Stimulated activated CD4-positive, alpha-beta T cell treated with anti-CD3 and anti-CD28 coated beads, Interleukin-2, amount 100 ng/mL, for 48 hours (primary cell): ENCODE results near the gene ASXL3.

Source experiments
- DNase-seq, 2 donors: peaks; one replicate each; pipeline ENCODE4 v3.0.0-alpha.2; 2020

The ASXL3 gene

DNA sequence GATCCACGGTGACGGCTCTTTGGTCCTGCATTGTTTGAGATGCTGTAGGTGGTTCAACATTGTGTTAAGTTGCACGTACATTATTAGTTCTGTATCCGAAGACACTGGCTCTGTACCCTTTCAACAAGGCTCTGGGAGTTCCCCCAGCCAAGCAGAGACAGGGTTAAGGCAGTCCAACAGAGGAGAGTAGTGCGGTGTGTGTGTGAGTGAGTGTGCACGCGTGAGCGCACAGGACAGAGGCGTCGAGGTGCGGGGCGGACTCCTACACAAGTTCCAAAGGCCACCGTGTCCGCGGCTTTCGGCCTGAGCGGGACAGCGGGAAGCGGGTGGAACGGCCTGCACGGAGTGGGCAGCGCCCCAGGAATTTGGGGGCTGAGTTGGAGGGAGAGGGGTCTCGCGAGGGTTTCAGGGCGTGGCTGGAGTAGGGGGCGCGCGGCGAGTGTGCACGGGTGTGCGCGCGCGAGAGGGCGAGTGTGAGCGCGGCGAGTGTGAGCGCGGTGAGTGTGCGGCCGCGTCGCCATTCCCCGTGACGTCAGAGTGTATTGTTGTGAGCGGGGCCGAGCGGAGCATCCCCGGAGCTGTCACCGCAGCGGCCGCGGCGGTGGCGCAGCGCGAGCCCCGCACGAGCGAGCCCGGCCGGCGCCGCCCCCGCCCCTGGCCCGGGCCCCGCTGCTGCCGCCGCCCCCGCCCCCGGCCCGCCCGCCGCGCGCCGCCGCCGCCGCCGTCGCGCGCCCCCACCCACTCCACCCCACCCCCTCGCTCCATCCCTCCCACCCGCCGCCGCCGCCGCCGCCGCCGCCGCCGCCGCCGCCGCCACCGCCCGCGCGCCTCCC lies at the start of gene ASXL3:
ASXL3 (plus strand) TSS at position 535 of the 833 bp plus-strand sequence. CDS start 413 bp downstream, outside the sequence.
- DNase-seq, result no peak

DNA sequence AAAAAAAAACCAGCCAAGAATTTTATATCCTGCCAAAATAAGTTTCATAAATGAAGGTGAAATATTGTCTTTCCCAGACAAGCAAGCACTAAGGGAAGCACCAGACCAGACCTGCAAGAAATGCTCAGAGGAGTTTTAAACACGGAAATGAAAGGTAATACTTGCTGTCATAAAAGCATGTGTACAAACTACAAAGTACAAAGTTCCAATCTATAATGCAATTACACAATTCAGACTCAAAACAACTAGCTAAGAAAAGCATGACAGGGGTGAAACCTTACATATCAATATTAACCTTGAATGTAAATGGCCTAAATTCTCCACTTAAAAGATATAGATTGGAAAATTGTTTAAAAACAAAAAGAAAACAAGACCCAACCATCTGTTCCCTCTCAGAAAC lies 45.0 kb upstream of the ASXL3 start:
- no peak for DNase-seq

GRCh38 chr18:33536904-33537303 lies 41.1 kb upstream of the ASXL3 start:
- DNase-seq, result no peak

DNA sequence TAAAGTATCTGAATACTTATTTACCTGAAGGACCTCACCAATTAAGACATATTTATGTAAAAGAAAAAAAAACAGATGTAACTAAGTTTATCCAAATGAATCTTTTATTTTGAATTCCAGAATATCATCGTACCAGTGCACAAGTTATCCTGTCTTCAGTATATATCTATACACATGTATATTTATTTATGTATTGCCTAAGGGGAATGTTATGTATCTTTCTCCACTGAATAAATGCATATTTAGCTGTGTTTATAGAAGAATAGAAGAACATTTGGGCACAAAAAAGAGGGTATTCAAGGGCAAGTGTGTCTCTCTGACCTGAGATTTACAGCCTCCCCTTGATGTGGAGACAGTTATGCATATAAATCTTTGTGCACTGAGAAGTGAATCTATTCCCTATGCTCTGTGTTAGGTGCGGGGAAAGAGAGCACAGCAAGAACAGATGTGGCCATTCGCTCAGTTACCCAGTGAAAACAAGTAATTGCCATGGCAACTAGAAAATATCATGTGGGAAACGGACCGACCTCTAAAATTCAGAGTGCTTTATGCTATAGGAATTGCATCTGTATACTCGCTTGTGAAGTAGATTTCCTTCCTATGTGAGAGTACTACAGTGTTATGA lies 39.5 kb upstream of the ASXL3 start:
- no peak for DNase-seq

DNA sequence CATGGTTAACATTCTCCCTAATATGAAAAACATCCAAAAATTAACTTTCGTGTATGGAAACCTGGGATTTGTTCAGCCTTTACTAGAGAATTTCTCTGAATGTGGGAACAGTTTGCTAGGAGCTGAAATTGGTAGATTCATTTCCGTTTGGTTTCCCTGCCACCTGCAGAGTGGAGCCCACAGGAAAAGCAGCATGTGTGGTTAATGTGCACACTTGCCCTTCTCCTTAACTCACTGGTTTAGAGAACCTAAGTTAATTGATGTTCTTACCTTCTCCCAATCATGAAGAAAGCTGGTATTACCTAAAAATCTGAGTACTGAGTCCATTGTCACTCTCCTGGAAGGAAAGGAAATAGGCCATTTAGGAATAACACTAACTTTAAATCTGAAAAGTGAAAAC lies 37.6 kb upstream of the ASXL3 start:
- DNase-seq, result no peak

DNA sequence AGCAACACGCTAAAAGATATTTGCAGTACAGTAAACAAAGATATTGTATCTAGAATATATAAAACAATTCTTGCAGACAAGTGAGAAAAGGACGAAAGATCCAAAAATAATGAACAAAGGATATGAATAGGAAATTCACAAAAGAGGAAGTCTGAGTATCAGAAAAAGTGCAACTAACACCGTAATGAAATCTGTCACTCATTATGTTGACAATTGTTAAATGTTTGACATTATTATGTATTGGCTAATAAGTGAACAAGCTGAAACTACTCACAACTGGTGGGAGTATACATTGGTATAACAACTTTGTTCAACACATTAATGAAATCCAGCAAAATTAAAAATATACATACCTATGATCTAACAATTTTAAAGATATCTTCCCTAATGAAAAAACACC lies 36.7 kb upstream of the ASXL3 start:
- no peak for DNase-seq

DNA sequence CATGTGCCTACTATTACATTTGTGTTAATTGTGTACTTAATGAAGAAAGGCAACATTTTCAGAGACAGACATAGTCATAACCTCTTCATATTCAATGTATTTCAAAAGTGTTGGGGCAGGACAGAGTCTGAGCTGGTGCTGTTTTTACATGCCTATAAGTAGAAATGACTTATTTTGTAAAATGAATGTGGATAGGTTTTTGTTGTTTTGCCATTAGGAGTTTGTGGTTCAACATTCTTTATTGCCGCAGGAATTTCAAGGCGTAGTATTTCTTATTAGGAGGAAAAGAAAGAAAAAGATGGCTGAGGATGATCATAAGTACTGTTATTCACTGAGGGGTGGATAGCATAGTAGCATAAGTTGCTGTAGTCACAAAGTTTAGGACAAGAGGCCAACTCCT lies 21.2 kb upstream of the ASXL3 start:
- DNase-seq, result no peak

- DNase-seq, result no peak
Measured at GRCh38 chr18:33557706-33558105, 20.3 kb upstream of the ASXL3 start.

GRCh38 chr18:33558529-33558928 lies 19.5 kb upstream of the ASXL3 start:
- DNase-seq, result no peak

- no peak for DNase-seq
Measured at GRCh38 chr18:33560686-33561370, 17.2 kb upstream of the ASXL3 start.

DNA sequence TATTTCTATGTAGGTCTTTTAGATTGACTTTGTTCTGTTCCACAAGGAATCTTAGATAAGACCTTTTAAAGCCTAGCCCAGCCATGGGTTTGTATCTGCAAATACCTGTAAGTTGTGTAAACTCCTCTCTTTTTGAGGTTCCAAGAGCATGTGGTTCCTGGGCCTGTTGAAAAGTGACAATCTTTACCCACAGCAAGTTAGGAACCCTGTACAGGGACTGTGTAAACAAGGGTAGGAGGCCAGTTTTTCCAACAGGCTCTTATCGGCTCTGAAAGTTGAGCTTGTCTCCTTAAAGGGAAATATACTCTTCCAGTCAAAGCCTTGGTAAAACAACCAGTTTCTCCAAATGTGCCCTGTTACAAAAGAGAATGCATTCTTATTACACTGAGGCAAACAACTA lies 15.3 kb upstream of the ASXL3 start:
- no peak for DNase-seq

- no peak for DNase-seq
Measured at GRCh38 chr18:33567705-33568104, 10.3 kb upstream of the ASXL3 start.

- no peak for DNase-seq
Measured at GRCh38 chr18:33571998-33572787, 5.8 kb upstream of the ASXL3 start.

- no peak for DNase-seq
Measured at GRCh38 chr18:33573193-33573592, 4.8 kb upstream of the ASXL3 start.

DNA sequence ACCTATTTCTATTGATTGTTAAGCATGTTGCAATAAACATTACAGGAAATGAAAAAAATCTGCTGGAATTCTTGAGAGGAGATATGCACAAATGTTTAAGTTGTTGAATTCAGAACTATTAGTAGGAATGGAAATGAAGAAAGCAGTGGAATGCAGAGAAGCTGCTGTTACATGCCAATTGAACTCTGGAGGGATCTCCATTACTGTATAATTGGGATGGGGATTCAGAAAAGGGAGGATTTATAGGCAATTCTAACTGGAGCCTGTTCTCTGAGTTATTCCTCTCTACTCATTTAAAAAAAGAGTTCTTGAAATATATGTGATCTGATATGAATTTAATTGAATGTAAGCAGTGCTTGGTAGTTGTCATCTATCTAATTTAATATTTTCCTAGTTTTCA lies 2.6 kb upstream of the ASXL3 start:
- DNase-seq, result no peak

- DNase-seq, result no peak
Measured at GRCh38 chr18:33576999-33577646, 896 bp upstream of the ASXL3 start.

DNA sequence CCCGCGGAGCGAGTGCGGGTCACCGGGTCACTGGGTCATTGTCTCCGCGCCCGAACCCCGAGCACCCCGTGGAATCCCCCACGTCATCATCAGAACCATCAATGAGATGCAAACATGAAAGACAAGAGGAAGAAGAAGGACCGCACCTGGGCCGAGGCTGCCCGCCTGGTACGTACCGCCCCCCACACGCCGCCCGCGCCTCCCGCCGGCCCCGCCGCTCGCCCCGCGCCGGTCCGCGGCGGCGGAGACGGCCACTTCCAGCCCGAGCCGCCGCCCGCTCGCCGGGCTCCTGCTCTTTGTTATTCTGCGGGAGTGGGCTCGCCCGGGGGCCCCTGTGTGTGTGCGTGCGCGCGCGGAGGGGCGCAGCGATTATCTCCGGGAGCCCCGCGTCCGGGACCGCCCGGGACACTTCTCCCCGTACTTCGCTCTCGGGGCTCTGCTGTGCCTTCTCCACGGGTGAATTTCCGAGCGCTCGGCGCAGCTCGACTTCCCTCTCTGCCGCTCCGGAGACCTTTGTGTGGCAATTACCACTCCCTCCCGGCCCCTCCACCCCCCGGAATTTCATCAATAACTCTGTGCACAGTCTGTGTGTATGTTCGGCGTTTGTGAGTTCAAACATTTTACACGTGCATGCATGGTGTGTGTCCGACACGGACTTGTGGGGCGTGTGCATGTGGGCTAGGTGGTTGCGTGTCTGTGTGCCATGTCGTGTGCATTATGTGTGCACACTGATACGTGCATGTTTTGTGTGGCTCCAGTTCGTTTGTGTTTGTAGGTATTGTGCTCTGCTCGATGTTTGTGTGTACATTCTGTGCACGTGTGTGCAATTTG lies 714 bp downstream of the ASXL3 start:
- no peak for DNase-seq

DNA sequence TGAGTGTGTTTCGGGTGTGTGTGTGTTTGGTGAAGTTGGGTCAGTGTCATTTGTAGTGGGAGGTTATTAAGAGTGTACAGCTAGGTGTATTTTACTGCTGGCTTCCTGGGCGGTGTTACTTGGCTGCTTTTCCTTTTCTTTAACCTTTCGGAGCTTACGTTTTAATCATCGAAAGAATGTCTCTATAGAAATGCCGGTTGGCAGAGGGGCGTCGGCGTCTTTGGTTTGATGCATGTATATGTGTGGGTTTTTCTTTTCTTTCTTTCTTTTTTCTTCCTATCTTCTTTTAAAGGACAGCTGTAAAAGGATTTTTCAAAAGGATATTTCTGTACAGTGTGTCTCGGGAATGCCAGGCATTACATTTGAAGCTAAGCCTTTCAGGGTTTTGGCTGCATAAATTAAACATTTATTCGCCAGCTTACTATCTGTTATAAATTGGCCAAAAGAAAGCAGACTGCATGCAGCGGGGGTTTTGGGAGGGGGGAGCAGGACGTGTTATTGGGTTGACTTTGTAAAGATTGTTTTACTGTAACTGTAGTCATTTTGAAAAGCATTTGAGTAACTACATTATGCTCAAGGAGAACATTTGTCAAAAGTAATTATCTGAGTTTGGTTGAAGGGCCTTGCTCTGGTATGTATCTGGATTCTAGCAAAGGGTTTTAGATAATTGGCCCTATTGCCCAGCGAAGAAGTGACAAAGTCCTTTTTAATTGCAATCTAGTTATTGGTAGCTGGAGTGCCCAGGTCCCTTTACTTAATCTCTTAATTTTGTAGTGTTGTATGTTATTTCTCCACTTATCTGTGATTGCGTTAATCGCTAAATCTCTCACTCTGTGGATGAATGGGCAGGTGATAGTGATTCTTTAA lies 1.6 kb downstream of the ASXL3 start:
- no peak for DNase-seq

DNA sequence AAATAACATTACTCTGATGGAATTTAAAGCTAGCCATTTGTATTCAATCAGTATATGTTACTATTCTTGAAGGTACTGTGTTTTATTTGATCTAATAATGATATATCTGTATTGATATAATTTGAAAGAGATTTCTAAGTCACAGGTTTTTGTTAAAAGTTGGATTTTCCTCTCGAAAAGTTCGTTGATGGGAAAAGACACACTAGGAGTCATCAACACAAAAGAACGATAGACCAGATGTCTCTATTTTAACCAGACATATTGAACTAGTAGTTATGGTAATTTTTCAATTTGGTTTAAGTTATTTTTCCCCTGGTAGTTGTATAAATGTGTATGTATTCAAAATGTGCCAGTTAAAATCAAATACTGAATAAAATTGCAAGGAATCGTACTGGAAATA lies 2.5 kb downstream of the ASXL3 start:
- no peak for DNase-seq

DNA sequence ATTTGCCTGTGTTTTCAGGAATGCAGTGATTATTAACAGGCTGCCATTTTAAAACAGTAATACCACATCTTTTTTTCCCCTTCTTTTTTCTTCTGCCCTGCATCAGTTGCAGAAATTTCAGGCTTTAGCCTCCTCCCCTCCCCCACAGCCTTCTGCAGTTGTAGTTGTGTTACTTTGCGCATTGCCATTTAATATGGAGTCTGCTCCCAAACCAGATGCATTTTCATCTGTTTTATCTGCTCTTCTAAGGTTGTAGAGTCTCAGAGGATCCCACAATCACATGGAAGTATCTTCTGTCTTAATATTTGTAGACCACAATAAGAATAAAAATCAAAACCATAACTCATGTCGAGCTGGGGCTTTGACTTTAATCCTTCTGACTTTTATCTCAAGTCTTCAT lies 3.8 kb downstream of the ASXL3 start:
- DNase-seq, result no peak

DNA sequence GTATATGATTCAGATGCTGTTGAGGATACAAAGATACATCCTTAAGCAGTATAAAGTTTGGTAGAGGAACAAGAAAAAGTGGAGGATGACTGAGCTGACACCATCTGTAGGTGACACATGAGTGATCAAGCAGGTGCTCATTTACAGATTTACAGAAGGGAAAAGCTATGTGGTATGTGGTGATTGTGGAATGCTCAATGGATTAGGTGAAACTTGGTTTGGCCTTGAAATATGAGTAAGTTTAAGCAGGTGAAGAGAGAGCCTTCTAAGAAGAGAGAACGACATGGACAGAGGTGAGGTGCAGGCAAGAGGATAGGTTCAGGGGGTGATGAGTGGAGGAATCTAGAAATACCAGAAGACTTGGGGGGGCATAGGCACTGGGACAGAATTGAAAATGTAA lies 5.9 kb downstream of the ASXL3 start:
- no peak for DNase-seq
